ENCODE measurements around the gene GULP1. TPM values are rescaled to one million over a fixed set of nuclear protein-coding genes. Genes with fewer than 3 reads are reported as not detected.

Gene GULP1
- total RNA-seq, 2 donors from 2014 or later: 7.5 to 10.5 TPM

- no peak for TF ChIP-seq CTCF (IDR thresholded peaks at IDR 0.05)
- Histone ChIP-seq H3K27me3 (no peaks in the 10 kb centered on the region), H3K9me3 (no peaks in the 10 kb centered on the region), H3K27ac (no peak overlapping the region), H3K36me3 (no peaks in the 10 kb centered on the region), H3K4me1 (peaks cover 0 to 12% of the 10 kb centered on the region in 2 donors), H3K4me3 (no peak overlapping the region)
- no peak for DNase-seq (ENCODE audit: low spot score)
Observed at GRCh38 chr2:188378371-188378950, 86.8 kb downstream of the GULP1 start.

GRCh38 chr2:188379748-188380147, 88.1 kb downstream of the GULP1 start:
- Histone ChIP-seq H3K36me3 (no peaks in the 10 kb centered on the region), H3K27ac (no peak overlapping the region), H3K27me3 (no peaks in the 10 kb centered on the region), H3K9me3 (no peaks in the 10 kb centered on the region), H3K4me3 (no peak overlapping the region), H3K4me1 (peaks cover 0 to 12% of the 10 kb centered on the region in 2 donors)
- no peak for DNase-seq (ENCODE audit: low spot score)
- no peak for TF ChIP-seq CTCF (IDR thresholded peaks at IDR 0.05)

- TF ChIP-seq CTCF (IDR thresholded peaks at IDR 0.05): no peak
- H3K36me3 ChIP-seq: no peaks in the 10 kb centered on the region
- no peak overlapping the region for H3K27ac ChIP-seq
- no peak overlapping the region for H3K4me3 ChIP-seq
- H3K27me3 ChIP-seq: no peaks in the 10 kb centered on the region
- DNase-seq (ENCODE audit: low spot score): no peak
- no peaks in the 10 kb centered on the region for H3K9me3 ChIP-seq
- peaks cover 0 to 12% of the 10 kb centered on the region in 2 donors for H3K4me1 ChIP-seq
Observed at GRCh38 chr2:188380280-188380679, 88.6 kb downstream of the GULP1 start.

- H3K27ac ChIP-seq: no peak overlapping the region
- H3K27me3 ChIP-seq: no peaks in the 10 kb centered on the region
- no peaks in the 10 kb centered on the region for H3K36me3 ChIP-seq
- peaks cover 0 to 12% of the 10 kb centered on the region in 2 donors for H3K4me1 ChIP-seq
- no peak for TF ChIP-seq CTCF (IDR thresholded peaks at IDR 0.05)
- H3K9me3 ChIP-seq: no peaks in the 10 kb centered on the region
- DNase-seq (ENCODE audit: low spot score): no peak
- no peak overlapping the region for H3K4me3 ChIP-seq
Observed at GRCh38 chr2:188381614-188382013, 89.9 kb downstream of the GULP1 start.

- Histone ChIP-seq H3K9me3 (no peaks in the 10 kb centered on the region), H3K27me3 (no peaks in the 10 kb centered on the region), H3K4me1 (peaks cover 0 to 12% of the 10 kb centered on the region in 2 donors), H3K4me3 (no peak overlapping the region), H3K27ac (no peak overlapping the region), H3K36me3 (no peaks in the 10 kb centered on the region)
- no peak for DNase-seq (ENCODE audit: low spot score)
- TF ChIP-seq CTCF (IDR thresholded peaks at IDR 0.05): no peak
Observed at GRCh38 chr2:188382107-188382506, 90.4 kb downstream of the GULP1 start.

- no peak for TF ChIP-seq CTCF (IDR thresholded peaks at IDR 0.05)
- Histone ChIP-seq H3K27ac (no peak overlapping the region), H3K36me3 (no peaks in the 10 kb centered on the region), H3K4me1 (peaks cover 0 to 12% of the 10 kb centered on the region in 2 donors), H3K27me3 (no peaks in the 10 kb centered on the region), H3K4me3 (no peak overlapping the region), H3K9me3 (no peaks in the 10 kb centered on the region)
- DNase-seq (ENCODE audit: low spot score): no peak
Observed at GRCh38 chr2:188383158-188383557, 91.5 kb downstream of the GULP1 start.
